GM18519 (cell line): ENCODE measurements around the gene CRELD2.

Source experiments
- ATAC-seq: cut with Tn5 transposase; IDR thresholded peaks from one replicate; pipeline ENCODE4 v1.9.1; 2021; ENCODE audit warnings: mild to moderate bottlenecking, moderate library complexity; ENCODE audit not compliant: unreplicated experiment, low FRiP score

Gene CRELD2

GRCh38 chr22:49953680-49954344 is 35.4 kb downstream of the CRELD2 start:
- no peak for ATAC-seq

- no peak for ATAC-seq
These were observed 35.9 kb downstream of the CRELD2 start for GRCh38 chr22:49954354-49954753.

GRCh38 chr22:49954991-49955580 is 36.7 kb downstream of the CRELD2 start:
- ATAC-seq, result no peak

GRCh38 chr22:49955581-49956417 is 37.4 kb downstream of the CRELD2 start:
- no peak for ATAC-seq

DNA sequence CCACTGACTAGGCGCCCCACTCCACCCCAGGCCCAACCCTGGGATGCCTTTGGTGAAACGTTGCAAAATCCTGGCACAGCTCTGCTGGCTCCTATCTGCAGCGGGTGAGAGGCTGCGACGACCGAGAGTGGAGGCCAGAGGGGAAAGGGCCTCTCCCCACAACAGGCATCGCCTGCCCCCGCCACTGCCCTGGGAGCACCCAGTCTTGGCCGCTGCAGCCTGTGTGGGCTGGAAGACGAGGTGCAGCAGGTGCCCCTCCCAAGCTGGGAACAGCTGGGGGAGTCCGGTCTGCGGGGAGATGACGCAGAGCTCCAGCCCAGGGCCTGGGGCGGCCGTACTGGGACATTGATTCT is 38.0 kb downstream of the CRELD2 start:
- ATAC-seq, result no peak

DNA sequence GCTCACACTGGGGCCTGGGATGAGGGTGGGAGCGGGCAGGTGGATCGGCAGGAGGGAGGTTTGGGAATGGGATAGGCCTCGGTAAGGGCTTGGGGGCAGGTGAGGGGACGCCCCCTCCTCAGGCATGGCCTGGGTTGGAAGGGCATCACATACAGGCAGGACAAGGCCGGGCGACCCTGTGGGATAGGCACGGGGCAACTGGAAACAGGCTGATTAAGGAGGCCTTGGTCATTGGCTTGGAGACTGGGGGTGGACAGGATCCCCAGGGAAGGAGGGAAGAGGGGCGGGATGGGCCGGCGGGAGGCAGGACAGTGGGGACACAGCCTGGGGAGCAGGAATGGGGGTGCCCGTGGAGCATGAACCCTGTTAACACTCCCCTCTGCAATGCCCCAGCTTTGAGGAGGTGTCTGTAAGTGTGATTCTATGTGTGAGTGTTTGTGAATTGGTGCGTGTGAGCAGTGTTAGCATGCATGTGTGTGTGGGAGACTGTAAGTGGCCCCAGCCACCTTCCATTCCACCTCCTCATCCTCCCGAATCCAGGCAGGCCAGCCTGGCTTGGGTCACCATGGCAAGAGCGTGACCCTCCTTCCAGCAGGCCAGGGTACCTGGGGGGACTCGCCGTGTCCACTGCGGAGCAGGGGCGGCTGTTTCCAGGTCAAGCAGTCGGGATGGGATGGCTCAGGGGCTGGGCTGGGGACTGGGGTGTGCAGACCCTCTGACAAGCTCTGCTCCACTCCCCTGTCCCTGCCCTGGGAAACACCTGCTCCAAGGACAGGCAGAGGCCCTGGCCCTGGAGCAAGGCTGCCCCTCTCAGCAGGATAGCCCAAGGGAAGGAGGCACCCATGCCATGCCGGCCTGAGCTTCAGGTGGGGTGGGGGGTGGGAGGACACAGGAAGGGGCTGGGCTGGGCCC is 38.7 kb downstream of the CRELD2 start:
- ATAC-seq, result no peak

DNA sequence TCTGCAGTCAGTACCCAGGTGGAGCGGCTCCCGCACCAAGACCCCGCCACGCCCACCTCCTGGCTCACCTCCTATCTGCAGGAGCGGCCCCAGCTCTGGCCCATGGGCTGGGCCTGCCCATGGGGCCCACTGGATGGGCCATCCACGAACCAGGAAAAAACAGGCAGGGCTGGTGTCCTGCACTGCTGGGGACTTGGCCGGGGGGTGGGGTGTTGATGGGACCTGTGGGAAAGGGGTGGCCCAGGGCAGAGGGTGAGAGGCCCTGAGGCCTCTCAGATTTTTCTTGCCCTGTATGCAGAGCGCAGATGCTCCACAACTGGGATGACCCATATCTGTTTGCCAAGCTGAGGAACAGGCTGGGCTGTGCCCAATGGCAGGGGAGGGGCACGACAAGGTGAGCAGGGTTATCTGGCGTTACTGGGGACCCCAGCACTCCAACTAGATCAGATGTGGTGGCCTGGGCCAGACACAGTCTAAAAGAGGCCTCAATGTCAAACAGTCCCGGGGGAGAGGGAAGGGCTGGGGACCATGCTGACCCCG is 39.5 kb downstream of the CRELD2 start:
- no peak for ATAC-seq

- no peak for ATAC-seq
These were observed 40.0 kb downstream of the CRELD2 start for GRCh38 chr22:49958366-49958921.

DNA sequence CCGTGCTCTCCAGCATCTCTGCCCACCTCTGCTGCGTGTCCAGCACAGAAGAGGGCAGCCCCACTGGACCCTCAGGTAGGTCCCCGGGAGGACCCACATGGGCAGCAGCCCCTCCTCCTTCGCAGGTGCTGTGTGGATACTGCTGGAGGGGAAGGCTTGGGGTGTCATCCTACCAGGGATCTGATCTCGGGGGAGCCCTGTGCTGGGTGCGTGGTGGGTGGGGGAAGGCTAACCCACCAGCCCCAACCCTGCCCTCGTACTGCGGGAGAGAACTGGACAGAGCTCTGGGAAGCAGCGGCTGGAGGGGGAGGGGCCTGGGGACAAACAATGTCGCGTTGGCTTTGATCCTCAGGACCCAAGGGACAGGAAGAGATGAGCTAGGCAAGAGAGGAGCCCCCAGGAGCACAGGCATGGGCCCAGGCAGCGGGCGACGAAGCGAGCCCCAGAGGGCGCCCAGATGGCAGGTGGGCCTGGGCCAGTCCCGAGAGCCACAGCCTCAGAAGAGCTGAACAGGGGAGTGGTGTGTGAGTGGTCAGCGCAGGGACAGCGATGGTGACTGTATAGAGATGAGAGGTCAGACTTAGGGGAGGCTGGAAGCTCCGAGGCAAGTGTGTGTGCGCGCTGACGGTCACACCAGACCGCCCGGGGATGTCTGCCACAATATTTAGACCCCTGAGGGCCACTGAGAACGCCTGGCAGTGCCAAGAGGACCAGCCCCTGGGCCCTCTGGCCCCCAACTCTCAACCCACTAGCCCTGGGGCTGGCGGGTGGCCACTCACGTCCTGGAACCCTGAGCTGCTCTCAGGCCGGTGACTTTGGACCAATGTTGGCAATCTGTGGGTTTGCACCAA is 40.7 kb downstream of the CRELD2 start:
- ATAC-seq, result no peak

DNA sequence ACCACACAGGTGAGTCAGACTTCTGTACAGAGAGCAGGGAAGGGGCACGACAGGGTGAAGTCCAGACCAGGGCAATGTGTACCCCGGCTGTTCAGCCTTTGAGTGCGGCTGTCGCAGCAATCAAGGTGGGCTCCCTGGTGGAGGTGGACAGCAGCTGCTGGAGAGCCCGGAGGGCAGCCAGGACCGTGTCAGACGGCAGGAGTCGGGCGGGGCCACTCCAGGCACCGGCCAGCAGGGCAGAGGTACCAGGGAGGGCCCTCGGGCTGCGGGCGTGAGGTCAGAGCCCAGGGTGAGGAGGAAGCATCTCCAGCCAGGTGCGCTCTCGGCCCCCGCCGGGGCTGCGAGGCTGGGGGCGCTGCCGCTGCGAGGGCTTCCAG is 41.3 kb downstream of the CRELD2 start:
- ATAC-seq, result peak; percentile 1

DNA sequence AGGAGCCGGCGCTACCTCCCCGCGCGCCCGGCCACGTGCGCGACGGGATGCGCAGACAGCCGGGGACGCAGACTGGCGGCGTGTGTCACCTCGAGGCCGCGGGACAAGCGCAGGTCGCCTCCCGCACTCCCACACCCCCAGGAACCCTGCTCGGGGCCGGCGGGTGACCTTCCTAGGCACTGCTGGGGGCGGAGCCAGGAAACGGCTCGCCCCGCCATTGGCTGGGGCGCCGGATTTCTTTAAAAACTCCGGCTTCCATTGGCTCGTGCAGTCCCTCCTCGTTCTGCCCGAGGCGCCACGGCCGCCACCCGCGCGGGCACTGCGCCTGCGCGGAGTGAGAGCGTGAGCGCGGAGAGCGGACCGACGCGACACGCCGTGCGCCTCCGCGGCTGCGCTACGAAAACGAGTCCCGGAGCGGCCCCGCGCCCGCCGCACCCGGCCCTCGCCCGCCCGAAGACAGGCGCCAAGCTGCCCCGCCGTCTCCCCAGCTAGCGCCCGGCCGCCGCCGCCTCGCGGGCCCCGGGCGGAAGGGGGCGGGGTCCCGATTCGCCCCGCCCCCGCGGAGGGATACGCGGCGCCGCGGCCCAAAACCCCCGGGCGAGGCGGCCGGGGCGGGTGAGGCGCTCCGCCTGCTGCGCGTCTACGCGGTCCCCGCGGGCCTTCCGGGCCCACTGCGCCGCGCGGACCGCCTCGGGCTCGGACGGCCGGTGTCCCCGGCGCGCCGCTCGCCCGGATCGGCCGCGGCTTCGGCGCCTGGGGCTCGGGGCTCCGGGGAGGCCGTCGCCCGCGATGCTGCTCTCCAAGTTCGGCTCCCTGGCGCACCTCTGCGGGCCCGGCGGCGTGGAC is 41.9 kb downstream of the CRELD2 start, which contains the start of gene PIM3:
PIM3 (plus strand) TSS at position 614 of the 846 bp plus-strand sequence; CDS start at position 790, 176 bp downstream.
- ATAC-seq, result peak; percentile 46

- no peak for ATAC-seq
These were observed 42.7 kb downstream of the CRELD2 start for GRCh38 chr22:49961005-49961600.

GRCh38 chr22:49961601-49962011 is 43.2 kb downstream of the CRELD2 start:
- no peak for ATAC-seq

DNA sequence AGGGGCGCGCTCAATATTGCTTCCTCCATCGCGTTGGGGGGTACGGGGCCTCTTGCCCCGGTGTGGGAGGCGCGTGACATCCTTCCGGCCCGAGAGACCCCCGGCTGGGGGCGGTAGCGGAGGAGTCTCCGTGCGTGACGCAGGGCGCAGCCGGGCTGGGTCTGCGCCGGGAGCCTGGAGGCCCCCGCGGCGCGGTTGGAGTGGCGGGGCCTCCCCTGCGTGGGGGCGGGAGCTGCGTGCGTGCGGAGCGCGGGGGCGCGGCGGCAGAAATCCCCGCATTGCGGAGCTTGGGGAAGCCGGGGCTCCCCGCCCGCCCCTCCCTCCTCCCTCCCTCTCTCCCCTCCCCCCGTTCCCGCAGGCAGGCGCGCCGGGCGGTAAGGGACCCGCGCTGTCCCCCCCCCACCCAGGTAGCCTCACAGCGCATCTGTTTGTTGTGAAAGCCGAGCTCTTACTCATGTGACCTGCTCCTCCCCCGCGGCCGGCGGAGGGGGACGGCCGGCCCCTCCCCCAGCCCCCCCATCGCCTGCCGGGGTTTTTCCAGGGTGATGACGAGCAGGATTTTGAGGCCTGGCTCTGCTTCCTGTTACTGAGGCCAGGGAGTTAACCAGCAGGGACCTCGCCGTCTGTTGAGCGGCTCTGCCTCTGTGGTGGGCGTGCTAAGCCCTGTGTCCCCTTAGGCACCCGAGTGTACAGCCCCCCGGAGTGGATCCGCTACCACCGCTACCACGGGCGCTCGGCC is 43.7 kb downstream of the CRELD2 start:
- no peak for ATAC-seq

DNA sequence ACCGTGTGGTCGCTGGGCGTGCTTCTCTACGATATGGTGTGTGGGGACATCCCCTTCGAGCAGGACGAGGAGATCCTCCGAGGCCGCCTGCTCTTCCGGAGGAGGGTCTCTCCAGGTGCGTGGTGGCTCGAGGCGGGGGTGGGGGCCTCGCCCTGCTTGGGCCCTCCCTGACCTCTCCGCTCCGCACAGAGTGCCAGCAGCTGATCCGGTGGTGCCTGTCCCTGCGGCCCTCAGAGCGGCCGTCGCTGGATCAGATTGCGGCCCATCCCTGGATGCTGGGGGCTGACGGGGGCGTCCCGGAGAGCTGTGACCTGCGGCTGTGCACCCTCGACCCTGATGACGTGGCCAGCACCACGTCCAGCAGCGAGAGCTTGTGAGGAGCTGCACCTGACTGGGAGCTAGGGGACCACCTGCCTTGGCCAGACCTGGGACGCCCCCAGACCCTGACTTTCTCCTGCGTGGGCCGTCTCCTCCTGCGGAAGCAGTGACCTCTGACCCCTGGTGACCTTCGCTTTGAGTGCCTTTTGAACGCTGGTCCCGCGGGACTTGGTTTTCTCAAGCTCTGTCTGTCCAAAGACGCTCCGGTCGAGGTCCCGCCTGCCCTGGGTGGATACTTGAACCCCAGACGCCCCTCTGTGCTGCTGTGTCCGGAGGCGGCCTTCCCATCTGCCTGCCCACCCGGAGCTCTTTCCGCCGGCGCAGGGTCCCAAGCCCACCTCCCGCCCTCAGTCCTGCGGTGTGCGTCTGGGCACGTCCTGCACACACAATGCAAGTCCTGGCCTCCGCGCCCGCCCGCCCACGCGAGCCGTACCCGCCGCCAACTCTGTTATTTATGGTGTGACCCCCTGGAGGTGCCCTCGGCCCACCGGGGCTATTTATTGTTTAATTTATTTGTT is 44.6 kb downstream of the CRELD2 start:
- ATAC-seq, result no peak

- no peak for ATAC-seq
These were observed 45.2 kb downstream of the CRELD2 start for GRCh38 chr22:49963647-49964026.
